ENCODE data around the gene PRUNE1.
A peak's percentile ranks its signal among the peaks of the same experiment; 100 is the strongest.

Gene PRUNE1

GRCh38 chr1:151043163-151043562, 34.9 kb downstream of the PRUNE1 start:
- no peak overlapping the region for H3K4me3 ChIP-seq (ENCODE audit: low read depth, low read length)
- no peak for DNase-seq (ENCODE audit: low read depth)

GRCh38 chr1:151047591-151047924, 39.3 kb downstream of the PRUNE1 start, which contains the start of gene C1orf56:
Gene C1orf56, plus strand, starts transcription at chr1:151047751. Its CDS starts 97 bp downstream, at chr1:151047848.
- H3K4me3 ChIP-seq (ENCODE audit: low read depth, low read length), result peak within 1 kb of the TSS; percentile 74
- DNase-seq (ENCODE audit: low read depth), result no peak

- no peak for DNase-seq (ENCODE audit: low read depth)
Observed at GRCh38 chr1:151047925-151048644, 39.8 kb downstream of the PRUNE1 start.

GRCh38 chr1:151048645-151049032, 40.4 kb downstream of the PRUNE1 start:
- H3K4me3 ChIP-seq (ENCODE audit: low read depth, low read length), result peak overlapping the region; percentile 74
- no peak for DNase-seq (ENCODE audit: low read depth)

More at GRCh38 chr1:151047925-151048644, 39.8 kb downstream of the PRUNE1 start:
- peak overlapping the region; percentile 74 for H3K4me3 ChIP-seq (ENCODE audit: low read depth, low read length)

- no peak overlapping the region for H3K4me3 ChIP-seq (ENCODE audit: low read depth, low read length)
- no peak for DNase-seq (ENCODE audit: low read depth)
Observed at GRCh38 chr1:151049458-151049857, 41.2 kb downstream of the PRUNE1 start.

GRCh38 chr1:151050051-151050688, 41.9 kb downstream of the PRUNE1 start:
- no peak overlapping the region for H3K4me3 ChIP-seq (ENCODE audit: low read depth, low read length)
- DNase-seq (ENCODE audit: low read depth), result no peak

GRCh38 chr1:151051356-151052009, 43.2 kb downstream of the PRUNE1 start:
- no peak for DNase-seq (ENCODE audit: low read depth)
- H3K4me3 ChIP-seq (ENCODE audit: low read depth, low read length), result no peak overlapping the region

- no peak for DNase-seq (ENCODE audit: low read depth)
- H3K4me3 ChIP-seq (ENCODE audit: low read depth, low read length), result no peak overlapping the region
Observed at GRCh38 chr1:151054971-151055547, 46.8 kb downstream of the PRUNE1 start.

- H3K4me3 ChIP-seq (ENCODE audit: low read depth, low read length), result no peak overlapping the region
- DNase-seq (ENCODE audit: low read depth), result no peak
Observed at GRCh38 chr1:151055581-151055980, 47.3 kb downstream of the PRUNE1 start.

GRCh38 chr1:151056149-151056548, 47.9 kb downstream of the PRUNE1 start:
- no peak overlapping the region for H3K4me3 ChIP-seq (ENCODE audit: low read depth, low read length)
- no peak for DNase-seq (ENCODE audit: low read depth)

GRCh38 chr1:151058692-151059091, 50.4 kb downstream of the PRUNE1 start:
- H3K4me3 ChIP-seq (ENCODE audit: low read depth, low read length), result peak overlapping the region; percentile 77
- no peak for DNase-seq (ENCODE audit: low read depth)

- no peak for DNase-seq (ENCODE audit: low read depth)
- H3K4me3 ChIP-seq (ENCODE audit: low read depth, low read length), result peak within 1 kb of the TSS; percentile 77
Observed at GRCh38 chr1:151059109-151060006, 51.1 kb downstream of the PRUNE1 start, which contains the start of gene CDC42SE1. Gene CDC42SE1, minus strand, starts transcription at chr1:151059622. Its CDS starts 3,892 bp downstream, at chr1:151055730.

GRCh38 chr1:151060007-151060656, 51.9 kb downstream of the PRUNE1 start, which contains the start of gene MLLT11:
Gene MLLT11, plus strand, starts transcription at chr1:151060397. Its CDS starts 6,828 bp downstream, at chr1:151067225.
- peak within 1 kb of the TSS; percentile 77 for H3K4me3 ChIP-seq (ENCODE audit: low read depth, low read length)
- DNase-seq (ENCODE audit: low read depth), result no peak

- DNase-seq (ENCODE audit: low read depth), result no peak
- peak overlapping the region; percentile 77 for H3K4me3 ChIP-seq (ENCODE audit: low read depth, low read length)
Observed at GRCh38 chr1:151060657-151061421, 52.6 kb downstream of the PRUNE1 start.

- peak overlapping the region; percentile 77 for H3K4me3 ChIP-seq (ENCODE audit: low read depth, low read length)
- no peak for DNase-seq (ENCODE audit: low read depth)
Observed at GRCh38 chr1:151061704-151062103, 53.5 kb downstream of the PRUNE1 start.

GRCh38 chr1:151062741-151063371, 54.6 kb downstream of the PRUNE1 start:
- H3K4me3 ChIP-seq (ENCODE audit: low read depth, low read length), result peak overlapping the region; percentile 8
- no peak for DNase-seq (ENCODE audit: low read depth)

GRCh38 chr1:151065089-151065645, 56.9 kb downstream of the PRUNE1 start:
- H3K4me3 ChIP-seq (ENCODE audit: low read depth, low read length), result no peak overlapping the region
- DNase-seq (ENCODE audit: low read depth), result no peak
